B cell (primary cell): ENCODE results near the gene ANK2. TPM values are rescaled to one million over a fixed set of nuclear protein-coding genes. Genes with fewer than 3 reads are reported as not detected.

Experiments
- ATAC-seq: fragments of 200-7000 bp; cut with Tn5 transposase; one replicate; pipeline ENCODE4 v1.10.0; 2021; ENCODE audit warnings: low read depth, mild to moderate bottlenecking, moderate number of reproducible peaks, moderate library complexity
- CTCF ChIA-PET: fragments of 350-600 bp; sonication (Branson Sonifier 250); formaldehyde crosslinking; loops from one replicate; lab custom pipeline; 2021; ENCODE audit warnings: antibody characterized with exemption, inconsistent platforms; lab: Charles Lee
- POLR2A ChIA-PET: fragments of 350-600 bp; sonication (Branson Sonifier 250); formaldehyde crosslinking; loops from one replicate; lab custom pipeline; 2021; ENCODE audit warnings: antibody characterized with exemption; lab: Charles Lee
- DNase-seq: peaks from one replicate; pipeline ENCODE4 v3.0.0; 2013
- H2AFZ ChIP-seq: 2 replicates; pipeline ENCODE4 v1.6.1; 2012; ENCODE audit warnings: mild to moderate bottlenecking, low read depth, low read length; ENCODE audit not compliant: insufficient read depth, poor library complexity, severe bottlenecking
- H3K27ac ChIP-seq, 2 donors: 1 replicate in 1 of 2; 2 replicates in 1 of 2; pipeline ENCODE4 v1.5.1; 2012 to 2013; ENCODE audit warnings: low read length in 2 of 2, mild to moderate bottlenecking in 2 of 2, moderate library complexity in 1 of 2
- H3K27me3 ChIP-seq, 4 experiments: fragments of 200-600 bp in 1 of 4; sonication (generic) in 1 of 4; replicated peaks in 1 of 4; 1 replicate in 2 of 4; 2 replicates in 2 of 4; pipeline versions ENCODE4 v1.6.1 to v1.7.0; 2013 to 2016; ENCODE audit warnings: low read length in 3 of 4, mild to moderate bottlenecking in 2 of 4, mixed read lengths in 1 of 4, moderate library complexity in 1 of 4; ENCODE audit not compliant: insufficient read depth in 4 of 4, control insufficient read depth in 3 of 4; ENCODE audit errors: control extremely low read depth in 1 of 4
- H3K36me3 ChIP-seq, 2 experiments: replicated peaks in 1 of 2; 1 replicate in 1 of 2; 2 replicates in 1 of 2; pipeline versions ENCODE4 v1.6.1 to v1.7.1; 2013; ENCODE audit warnings: low read length in 1 of 2; ENCODE audit not compliant: insufficient read depth in 2 of 2, control insufficient read depth in 1 of 2; ENCODE audit errors: control extremely low read depth in 1 of 2, extremely low read depth in 1 of 2
- H3K4me1 ChIP-seq, 2 donors: fragments of 200-600 bp in 1 of 2; sonication (generic) in 1 of 2; 1 replicate in 1 of 2; 2 replicates in 1 of 2; pipeline versions ENCODE4 v1.5.1 to v1.6.1; 2013 to 2017; ENCODE audit warnings: low read length in 2 of 2; ENCODE audit not compliant: control insufficient read depth in 2 of 2, insufficient read depth in 2 of 2
- H3K4me2 ChIP-seq: replicated peaks from 2 replicates; pipeline ENCODE3; 2012; ENCODE audit warnings: mild to moderate bottlenecking, low read depth, low read length; ENCODE audit not compliant: poor library complexity, severe bottlenecking
- H3K4me3 ChIP-seq, 5 experiments: fragments of 200-600 bp in 1 of 5; sonication (generic) in 1 of 5; 1 replicate in 3 of 5; 2 replicates in 2 of 5; pipeline versions ENCODE4 v1.5.1 to v1.7.0; 2011 to 2016; ENCODE audit warnings: low read length in 4 of 5, mild to moderate bottlenecking in 4 of 5, low read depth in 2 of 5, control low read depth in 1 of 5, moderate library complexity in 1 of 5; ENCODE audit not compliant: insufficient read depth in 1 of 5; ENCODE audit errors: control extremely low read depth in 1 of 5, extremely low read depth in 1 of 5
- H3K79me2 ChIP-seq: fragments of 200-600 bp; sonication (generic); one replicate; pipeline ENCODE4 v1.6.0; 2016; ENCODE audit warnings: low read length; ENCODE audit not compliant: control insufficient read depth, insufficient read depth
- H3K9ac ChIP-seq: fragments of 200-600 bp; sonication (generic); 2 replicates; pipeline ENCODE4 v1.6.1; 2017; ENCODE audit warnings: mild to moderate bottlenecking, low read length, moderate library complexity
- H3K9me3 ChIP-seq, 3 donors: one replicate each; pipeline versions ENCODE4 v1.6.1 to v1.7.1; 2013; ENCODE audit warnings: low read length in 2 of 3; ENCODE audit not compliant: control insufficient read depth in 2 of 3, insufficient read depth in 1 of 3; ENCODE audit errors: control extremely low read depth in 1 of 3
- H4K20me1 ChIP-seq: 2 replicates; pipeline ENCODE4 v1.6.0; 2012; ENCODE audit warnings: mild to moderate bottlenecking, low read length; ENCODE audit not compliant: insufficient read depth, control insufficient read depth, poor library complexity, severe bottlenecking
- H3K27ac Mint-ChIP-seq: one replicate; pipeline ENCODE4 v1.8.0; 2021; ENCODE audit warnings: mixed read lengths
- H3K27me3 Mint-ChIP-seq: one replicate; pipeline ENCODE4 v1.8.0; 2021; ENCODE audit warnings: mixed read lengths
- H3K4me1 Mint-ChIP-seq: one replicate; pipeline ENCODE4 v1.8.0; 2021; ENCODE audit warnings: mixed read lengths
- H3K4me3 Mint-ChIP-seq: one replicate; pipeline ENCODE4 v1.8.0; 2021; ENCODE audit warnings: mixed read lengths
- H3K9me3 Mint-ChIP-seq: one replicate; pipeline ENCODE4 v1.8.0; 2022; ENCODE audit warnings: mixed read lengths; ENCODE audit not compliant: insufficient read depth
- CTCF ChIP-seq: fragments of 200-600 bp; IDR thresholded peaks from one replicate; pipeline ENCODE4 v1.8.0; 2022; ENCODE audit warnings: antibody characterized with exemption, mild to moderate bottlenecking
- EZH2 ChIP-seq: IDR thresholded peaks from 2 replicates; pipeline ENCODE4 v1.6.1; 2012; ENCODE audit warnings: borderline replicate concordance, low read depth, mild to moderate bottlenecking, moderate library complexity, low read length; ENCODE audit not compliant: insufficient read depth, poor library complexity, severe bottlenecking
- WGBS: methylation state at CpG from one replicate; pipeline ENCODE4 v1.1.5; 2013; ENCODE audit warnings: missing lambda C conversion rate; ENCODE audit not compliant: insufficient coverage; 5-methylcytosine and 5-hydroxymethylcytosine counted together
- intact Hi-C: fragments of 100-400 bp; cut with micrococcal nuclease; formaldehyde crosslinking; loops from one replicate; pipeline ENCODE4 v1.10.0; 2022
- polyA plus RNA-seq: library from polyadenylated mRNA; depleted of rRNA; stranded (reverse); fragments of >200 nt; gene quantifications from 2 replicates; pipeline ENCODE4 v1.2.3, GENCODE V29; 2012
- total RNA-seq, 2 donors: library from RNA; stranded (reverse); fragments of 120-200 nt in 1 of 2; gene quantifications; 1 replicate in 1 of 2; 2 replicates in 1 of 2; pipeline versions ENCODE4 v1.2.3 to v1.2.4, GENCODE V29; 2013 to 2022

The ANK2 gene
- total and polyA plus RNA-seq, 2 donors (not counting 1 experiment from before 2014, with no cell fraction given), result 0.16 to 3.6 TPM

GRCh38 chr4:113043591-113043990 is 5.9 kb upstream of the ANK2 start:
- Histone ChIP-seq H2AFZ (no peak overlapping the region), H3K9me3 (no peaks in the 10 kb centered on the region), H3K4me3 (no peak overlapping the region), H3K9ac (no peak overlapping the region), H3K36me3 (no peaks in the 10 kb centered on the region), H3K27ac (no peak overlapping the region), H3K4me2 (no peak overlapping the region), H3K4me1 (no peaks in the 10 kb centered on the region), H3K79me2 (no peaks in the 10 kb centered on the region), H4K20me1 (no peaks in the 10 kb centered on the region), H3K27me3 (no peaks in the 10 kb centered on the region)
- H3K9me3 Mint-ChIP-seq, result peaks cover 2% of the 10 kb centered on the region
- no peak for DNase-seq
- no peak for ATAC-seq
- ChIA-PET POLR2A (no interaction called here), CTCF (no interaction called here)
- TF ChIP-seq CTCF (no peak), EZH2 (no peak)
- no peak overlapping the region for H3K4me3 Mint-ChIP-seq
- no peaks in the 10 kb centered on the region for H3K27me3 Mint-ChIP-seq
- no peak overlapping the region for H3K27ac Mint-ChIP-seq
- intact Hi-C loops, result no loop called here
- no peaks in the 10 kb centered on the region for H3K4me1 Mint-ChIP-seq

GRCh38 chr4:113050371-113050755 is 910 bp downstream of the ANK2 start:
- no peaks in the 10 kb centered on the region for H3K79me2 ChIP-seq
- WGBS, result 17% methylated on average over 2 of the region's 2 CpGs

More at GRCh38 chr4:113050371-113050755, 910 bp downstream of the ANK2 start:
- Histone ChIP-seq H3K9ac (no peak overlapping the region), H3K27me3 (no peaks in the 10 kb centered on the region), H3K4me3 (no peak overlapping the region), H3K4me2 (no peak overlapping the region), H2AFZ (no peak overlapping the region), H3K4me1 (no peaks in the 10 kb centered on the region), H3K27ac (no peak overlapping the region), H3K9me3 (no peaks in the 10 kb centered on the region), H3K36me3 (no peaks in the 10 kb centered on the region), H4K20me1 (no peaks in the 10 kb centered on the region)
- CTCF ChIA-PET, result no interaction called here
- Mint-ChIP-seq H3K4me3 (no peak overlapping the region), H3K27me3 (no peaks in the 10 kb centered on the region), H3K9me3 (no peaks in the 10 kb centered on the region), H3K4me1 (no peaks in the 10 kb centered on the region), H3K27ac (no peak overlapping the region)
- DNase-seq (no peak), ATAC-seq (no peak)
- TF ChIP-seq EZH2, result no peak
- no peak for TF ChIP-seq CTCF
- intact Hi-C loops, result no loop called here
- POLR2A ChIA-PET, result no interaction called here
